GM21447 (cell line): ENCODE results near the gene PLEKHA8.

ENCODE experiments used
- ATAC-seq: cut with Tn5 transposase; IDR thresholded peaks from one replicate; pipeline ENCODE4 v1.9.1; 2021; ENCODE audit not compliant: unreplicated experiment

PLEKHA8 gene

DNA sequence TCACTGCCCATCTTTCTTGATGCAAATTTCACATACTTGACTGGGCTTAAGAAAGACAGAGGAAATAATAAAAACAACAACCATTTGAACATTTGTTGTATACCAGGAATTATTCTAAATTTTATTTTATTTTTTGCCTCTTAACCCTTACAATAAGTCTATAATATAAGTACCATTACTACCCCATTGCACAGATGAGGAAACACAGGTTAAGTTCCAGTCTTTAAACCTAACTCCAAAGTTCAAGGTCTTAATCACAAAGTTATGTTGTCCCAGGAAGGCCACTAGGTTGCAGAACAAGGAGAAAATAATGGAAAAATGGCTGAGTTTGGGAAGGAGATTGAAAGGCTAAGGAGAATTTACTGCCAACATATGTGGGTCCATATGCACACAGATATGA is 5.2 kb upstream of the PLEKHA8 start:
- no peak for ATAC-seq

DNA sequence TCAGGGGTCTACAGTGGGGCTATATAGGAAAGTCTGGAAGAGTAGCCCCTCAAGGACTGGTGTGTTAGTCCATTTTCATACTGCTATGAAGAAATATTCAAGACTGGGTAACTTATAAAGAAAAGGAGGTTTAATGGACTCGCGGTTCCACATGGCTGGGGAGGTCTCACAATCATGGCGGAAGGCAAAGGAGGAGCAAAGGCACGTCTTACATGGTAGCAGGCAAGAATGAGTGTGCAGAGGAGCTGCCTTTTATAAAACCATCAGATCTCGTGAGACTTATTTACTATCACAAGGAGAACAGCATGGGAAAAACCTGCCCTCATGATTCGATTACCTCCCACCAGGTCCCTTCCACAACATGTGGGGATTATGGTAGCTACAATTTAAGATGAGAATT is 4.7 kb upstream of the PLEKHA8 start:
- ATAC-seq: no peak

GRCh38 chr7:30026229-30027064 is 1.8 kb upstream of the PLEKHA8 start, which contains the start of gene FKBP14:
FKBP14 (minus strand) TSS chr7:30026702; CDS start chr7:30026508, 194 bp downstream.
- ATAC-seq: peak; percentile 78

GRCh38 chr7:30027065-30027456 is 1.2 kb upstream of the PLEKHA8 start:
- peak; percentile 36 for ATAC-seq

DNA sequence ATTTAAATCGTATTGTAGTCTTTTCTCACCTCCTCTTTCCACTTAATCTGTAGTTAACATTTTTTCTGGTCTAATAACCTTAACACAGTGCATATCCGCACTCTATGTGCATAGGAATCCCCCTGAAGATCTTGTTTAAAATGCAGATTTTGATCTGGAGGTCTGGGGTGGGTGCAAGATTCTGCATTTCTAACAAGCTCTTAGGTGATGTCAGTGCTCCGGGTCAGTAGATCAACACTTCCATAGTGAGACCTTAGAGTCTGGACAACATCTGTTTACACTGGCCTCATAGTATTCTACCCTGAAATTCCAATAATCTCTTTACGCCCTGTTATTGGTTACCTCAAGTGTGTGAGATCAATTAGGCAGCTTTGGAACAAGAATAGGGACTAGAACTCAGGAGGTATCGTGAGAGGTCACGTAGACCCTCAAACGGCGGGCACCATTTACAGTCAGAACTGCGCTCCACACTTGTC is 434 bp upstream of the PLEKHA8 start:
- ATAC-seq: peak; percentile 0

GRCh38 chr7:30028749-30029635 is 780 bp downstream of the PLEKHA8 start:
- ATAC-seq: peak; percentile 15

- ATAC-seq: no peak
These were observed 1.5 kb downstream of the PLEKHA8 start for GRCh38 chr7:30029696-30030095.

DNA sequence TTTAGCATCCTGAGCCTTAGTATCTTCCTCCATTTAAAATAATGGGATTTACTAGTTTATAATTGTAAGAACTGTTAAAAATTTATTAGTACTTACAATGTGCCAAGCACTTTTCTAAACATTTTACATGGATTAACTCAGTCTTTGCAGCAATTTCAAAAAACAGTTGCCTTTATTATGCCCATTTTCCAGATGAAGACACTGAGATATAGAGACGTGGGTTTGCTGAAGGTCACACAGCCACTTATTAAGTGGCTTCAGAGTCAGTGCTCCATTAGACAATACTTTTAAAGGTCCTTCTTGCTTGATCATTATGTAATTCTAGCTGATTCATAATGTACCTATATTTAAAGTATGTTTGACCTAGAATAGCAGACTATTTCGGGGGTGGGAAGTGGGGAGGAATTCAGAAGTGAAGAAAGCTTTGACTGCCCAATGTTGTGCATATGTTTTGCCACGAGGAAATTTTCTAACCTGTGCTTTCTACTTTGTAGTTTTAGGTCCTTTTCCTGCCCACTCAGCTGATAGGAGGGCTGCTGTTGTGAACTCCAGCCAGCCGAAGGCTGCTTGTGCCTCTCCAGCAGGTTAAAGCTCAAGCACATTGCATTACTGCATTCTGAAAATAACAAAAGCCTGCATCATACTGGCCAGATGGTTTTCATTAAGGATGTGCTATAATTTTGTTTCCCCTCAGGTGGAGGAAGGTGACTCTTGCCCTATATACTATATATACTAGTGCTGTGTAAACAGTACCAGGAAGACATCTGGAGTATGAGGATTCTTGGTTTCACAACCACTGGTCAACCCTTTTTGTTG is 4.3 kb downstream of the PLEKHA8 start:
- ATAC-seq: no peak

DNA sequence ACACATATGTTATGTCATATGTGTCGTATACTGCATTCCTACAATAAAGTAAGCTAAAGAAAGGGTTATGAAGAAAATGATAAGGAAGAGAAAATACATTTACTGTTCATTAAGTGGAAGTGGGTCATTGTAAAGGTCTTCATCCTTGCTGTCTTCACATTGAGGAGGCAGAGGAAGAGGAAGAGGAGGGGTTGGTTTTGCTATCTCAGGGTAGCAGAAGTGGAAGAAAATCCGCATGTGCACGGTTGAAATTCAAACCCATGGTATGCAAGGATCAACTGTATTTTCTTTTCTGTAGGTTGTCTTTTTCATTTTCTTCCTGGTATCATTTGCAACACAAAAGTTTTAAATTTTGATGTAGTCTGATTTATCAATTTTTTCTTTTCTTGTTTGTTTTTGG is 6.3 kb downstream of the PLEKHA8 start:
- no peak for ATAC-seq

DNA sequence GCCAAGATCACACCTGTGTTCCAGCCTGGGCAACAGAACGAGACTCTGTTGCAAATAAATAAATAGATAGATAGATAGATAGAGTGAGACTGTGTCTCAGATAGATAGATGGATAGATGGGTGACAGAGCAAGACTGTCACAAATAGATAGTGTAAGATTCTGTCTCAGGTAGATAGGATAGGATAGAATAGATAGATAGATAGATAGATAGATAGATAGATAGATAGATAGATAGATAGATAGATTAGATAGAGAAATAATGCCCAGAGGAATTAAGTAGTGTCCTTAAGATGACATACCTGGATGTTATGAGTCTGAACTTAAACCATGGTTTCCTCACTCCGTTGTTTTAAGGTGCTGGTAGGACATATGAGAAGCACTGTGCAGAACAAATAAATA is 8.0 kb downstream of the PLEKHA8 start:
- no peak for ATAC-seq

DNA sequence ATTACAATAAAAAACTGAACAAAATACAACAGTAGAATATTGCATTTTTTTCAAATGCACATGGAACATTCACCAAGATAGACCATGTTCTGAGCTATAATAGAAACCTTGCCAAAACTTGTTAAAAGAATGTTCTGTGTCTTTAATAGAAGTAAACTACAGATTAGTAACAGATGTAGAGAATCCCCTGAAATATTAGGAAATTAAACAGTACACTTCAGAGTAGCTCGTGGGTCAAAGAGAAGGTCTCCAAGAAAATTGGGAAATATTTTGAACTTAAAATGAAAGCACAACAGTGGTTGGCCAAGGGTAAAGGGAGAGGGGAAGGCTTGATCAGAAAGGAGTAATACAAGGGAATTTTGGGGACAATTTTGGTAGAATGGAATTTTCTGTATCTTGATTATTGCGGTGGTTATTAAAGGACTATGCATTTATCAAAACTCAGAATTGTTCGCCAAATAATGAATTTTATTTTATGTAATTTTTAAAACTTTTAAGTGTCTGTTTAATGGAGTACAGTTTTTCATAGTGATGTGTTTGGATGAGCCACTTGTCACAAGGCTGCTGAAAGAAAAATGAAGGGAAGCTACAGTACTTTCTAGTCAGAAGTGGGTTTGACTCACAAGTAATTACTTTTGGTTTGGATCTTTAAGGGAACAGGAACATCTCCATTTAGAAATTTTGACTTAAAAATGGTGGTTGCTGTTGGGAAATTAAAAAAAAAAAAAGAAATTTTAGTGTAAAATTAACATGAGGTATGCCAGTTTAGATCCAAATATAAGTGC is 10.2 kb downstream of the PLEKHA8 start:
- no peak for ATAC-seq

DNA sequence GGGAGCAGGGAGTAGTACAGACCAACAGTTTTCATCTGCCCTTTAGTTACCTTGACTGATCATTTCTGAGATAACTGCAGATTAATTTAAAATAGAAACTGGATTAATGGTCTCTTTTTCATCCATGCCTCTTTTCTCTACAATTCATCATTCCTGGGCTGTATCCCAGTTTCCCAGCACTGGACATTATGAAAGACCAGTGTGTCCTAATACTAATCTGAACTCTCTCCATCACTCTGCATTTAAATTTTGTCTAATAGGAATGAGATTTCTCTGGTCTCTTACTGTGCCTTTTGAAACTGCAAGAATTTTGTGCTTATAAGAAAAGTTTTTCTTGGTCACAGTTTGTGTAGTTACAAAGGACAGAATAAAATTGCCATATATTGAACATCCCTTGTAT is 12.7 kb downstream of the PLEKHA8 start:
- ATAC-seq: no peak

GRCh38 chr7:30041526-30042269 is 13.5 kb downstream of the PLEKHA8 start:
- no peak for ATAC-seq

GRCh38 chr7:30046127-30046770 is 18.0 kb downstream of the PLEKHA8 start:
- ATAC-seq: no peak

GRCh38 chr7:30047124-30047523 is 18.9 kb downstream of the PLEKHA8 start:
- ATAC-seq: no peak

GRCh38 chr7:30048582-30048981 is 20.4 kb downstream of the PLEKHA8 start:
- ATAC-seq: no peak

DNA sequence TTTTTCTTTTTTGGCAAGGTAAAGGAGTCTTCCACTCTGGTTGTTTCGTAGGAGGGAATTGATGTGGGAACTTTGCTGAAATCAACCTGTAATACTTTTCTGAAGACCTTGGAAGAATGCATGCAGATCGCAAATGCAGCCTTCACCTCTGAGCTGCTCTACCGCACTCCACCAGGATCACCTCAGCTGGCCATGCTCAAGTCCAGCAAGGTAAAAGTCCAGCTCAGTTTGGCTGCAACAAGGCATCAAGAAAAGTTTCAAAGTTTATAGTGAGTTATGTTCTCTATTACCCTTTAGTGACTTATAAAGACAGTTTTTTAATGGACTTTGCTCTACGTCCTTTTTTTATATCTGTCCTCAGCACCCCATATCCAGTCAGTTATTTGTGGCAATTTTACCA is 21.0 kb downstream of the PLEKHA8 start:
- no peak for ATAC-seq

GRCh38 chr7:30053068-30053467 is 24.9 kb downstream of the PLEKHA8 start:
- ATAC-seq: no peak

GRCh38 chr7:30057741-30058140 is 29.5 kb downstream of the PLEKHA8 start:
- no peak for ATAC-seq
